PC-9 (cell line): Measurements from ENCODE around the gene CCKAR. TPM values are rescaled to one million over a fixed set of nuclear protein-coding genes. Genes with fewer than 3 reads are reported as not detected.

Experiments
- BruUV-seq: library from RNA; stranded (reverse); fragments of 400-500 nt; replicated peaks from 2 replicates; lab custom pipeline; 2021; lab: Mats Ljungman, UMichigan
- CTCF ChIA-PET: fragments of 300-600 bp; sonication (Branson Sonifier 250); formaldehyde crosslinking; loops from one replicate; lab custom pipeline; 2022; ENCODE audit warnings: antibody characterized with exemption; lab: Charles Lee
- POLR2A ChIA-PET: fragments of 300-600 bp; sonication (Branson Sonifier 250); formaldehyde crosslinking; loops from one replicate; lab custom pipeline; 2022; ENCODE audit warnings: antibody characterized with exemption; ENCODE audit not compliant: unreplicated experiment; lab: Charles Lee
- DNase-seq, 2 experiments: peaks; one replicate each; pipeline versions ENCODE4 v3.0.0 to v3.0.0-alpha.2; 2015 to 2022; ENCODE audit warnings: mixed read lengths in 1 of 2
- H2AFZ ChIP-seq: fragments of 200-600 bp; sonication (generic); 2 replicates; pipeline ENCODE4 v1.8.1; 2017; ENCODE audit warnings: antibody characterized with exemption
- H3F3A ChIP-seq: fragments of 200-600 bp; sonication (generic); 2 replicates; pipeline ENCODE4 v1.8.1; 2017; ENCODE audit warnings: antibody characterized with exemption, mild to moderate bottlenecking, low read depth; ENCODE audit not compliant: insufficient read depth
- H3K27ac ChIP-seq: fragments of 200-600 bp; sonication (generic); 2 replicates; pipeline ENCODE4 v1.6.1; 2016; ENCODE audit warnings: mixed run types
- H3K27me3 ChIP-seq: fragments of 200-600 bp; sonication (generic); 2 replicates; pipeline ENCODE4 v1.6.1; 2016; ENCODE audit warnings: low read depth, mixed run types; ENCODE audit not compliant: insufficient read depth
- H3K36me3 ChIP-seq: fragments of 200-600 bp; sonication (generic); 2 replicates; pipeline ENCODE4 v1.6.1; 2016; ENCODE audit warnings: low read depth, mixed run types
- H3K4me1 ChIP-seq: fragments of 200-600 bp; sonication (generic); replicated peaks from 2 replicates; pipeline ENCODE4 v1.6.1; 2016; ENCODE audit warnings: mixed run types; ENCODE audit not compliant: insufficient read depth
- H3K4me2 ChIP-seq: fragments of 200-600 bp; sonication (generic); 2 replicates; pipeline ENCODE4 v1.6.1; 2017; ENCODE audit warnings: mixed run types
- H3K4me3 ChIP-seq: fragments of 200-600 bp; sonication (generic); 2 replicates; pipeline ENCODE4 v1.6.1; 2016; ENCODE audit warnings: mixed run types
- H3K79me2 ChIP-seq: fragments of 200-600 bp; sonication (generic); 2 replicates; pipeline ENCODE4 v1.6.1; 2017; ENCODE audit warnings: low read depth, mixed run types
- H3K9me2 ChIP-seq: fragments of 200-600 bp; sonication (generic); 2 replicates; pipeline ENCODE4 v1.8.1; 2017; ENCODE audit warnings: mild to moderate bottlenecking; ENCODE audit not compliant: insufficient read depth
- H3K9me3 ChIP-seq: fragments of 200-600 bp; sonication (generic); 2 replicates; pipeline ENCODE4 v1.8.1; 2016; ENCODE audit warnings: low read depth; ENCODE audit not compliant: insufficient read depth
- H4K20me1 ChIP-seq: fragments of 200-600 bp; sonication (generic); 2 replicates; pipeline ENCODE4 v1.8.1; 2017; ENCODE audit not compliant: insufficient read depth
- EZH2 ChIP-seq: fragments of 200-600 bp; sonication (generic); IDR thresholded peaks from 2 replicates; pipeline ENCODE4 v1.8.0; 2017; ENCODE audit warnings: antibody characterized with exemption, low read depth
- intact Hi-C: fragments of 100-400 bp; cut with micrococcal nuclease; formaldehyde crosslinking; loops from one replicate; pipeline ENCODE4 v1.10.0; 2022; ENCODE audit not compliant: unreplicated experiment
- total RNA-seq: library from RNA; stranded (reverse); gene quantifications from 2 replicates; pipeline ENCODE4 v1.2.3, GENCODE V29; 2021
- TF ChIP-seq, protein P1 (sequence below): fragments of 200-600 bp; sonication (generic); conservative IDR thresholded peaks from 2 replicates; pipeline ENCODE4 v1.6.1; 2017; ENCODE audit warnings: mixed run types, antibody characterized with exemption, mild to moderate bottlenecking, moderate library complexity

Gene CCKAR
- total RNA-seq, 1 experiment from 2014 or later: not detected

DNA sequence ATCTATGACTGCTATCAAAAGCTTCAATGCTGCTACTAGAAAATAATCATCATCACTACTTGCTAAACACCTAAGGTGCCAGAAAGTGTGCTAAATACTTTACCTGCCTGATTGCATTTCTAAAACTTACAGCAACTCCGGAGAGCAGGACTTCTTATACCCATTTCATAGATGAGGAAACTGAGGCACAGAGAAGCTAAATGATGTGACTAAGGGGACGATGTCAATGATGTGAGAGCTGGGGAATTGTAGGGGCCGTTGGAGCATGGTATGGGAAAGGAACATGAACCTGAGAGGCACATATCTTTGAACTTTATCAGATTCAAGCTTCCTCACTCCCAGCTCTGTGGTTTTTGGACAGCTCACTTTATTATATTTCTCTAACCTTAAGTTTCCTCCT lies 38.7 kb downstream of the CCKAR start:
- H3K4me3 ChIP-seq: no peak overlapping the region
- no peaks in the 10 kb centered on the region for H3K36me3 ChIP-seq
- no peaks in the 10 kb centered on the region for H4K20me1 ChIP-seq
- POLR2A ChIA-PET: no interaction called here
- H3K4me1 ChIP-seq: no peaks in the 10 kb centered on the region
- no peaks in the 10 kb centered on the region for H3F3A ChIP-seq
- intact Hi-C loops: no loop called here
- no peaks in the 10 kb centered on the region for H3K9me2 ChIP-seq
- no peaks in the 10 kb centered on the region for H3K79me2 ChIP-seq
- no peaks in the 10 kb centered on the region for H3K27me3 ChIP-seq
- H3K4me2 ChIP-seq: no peak overlapping the region
- TF ChIP-seq, protein P1, sequence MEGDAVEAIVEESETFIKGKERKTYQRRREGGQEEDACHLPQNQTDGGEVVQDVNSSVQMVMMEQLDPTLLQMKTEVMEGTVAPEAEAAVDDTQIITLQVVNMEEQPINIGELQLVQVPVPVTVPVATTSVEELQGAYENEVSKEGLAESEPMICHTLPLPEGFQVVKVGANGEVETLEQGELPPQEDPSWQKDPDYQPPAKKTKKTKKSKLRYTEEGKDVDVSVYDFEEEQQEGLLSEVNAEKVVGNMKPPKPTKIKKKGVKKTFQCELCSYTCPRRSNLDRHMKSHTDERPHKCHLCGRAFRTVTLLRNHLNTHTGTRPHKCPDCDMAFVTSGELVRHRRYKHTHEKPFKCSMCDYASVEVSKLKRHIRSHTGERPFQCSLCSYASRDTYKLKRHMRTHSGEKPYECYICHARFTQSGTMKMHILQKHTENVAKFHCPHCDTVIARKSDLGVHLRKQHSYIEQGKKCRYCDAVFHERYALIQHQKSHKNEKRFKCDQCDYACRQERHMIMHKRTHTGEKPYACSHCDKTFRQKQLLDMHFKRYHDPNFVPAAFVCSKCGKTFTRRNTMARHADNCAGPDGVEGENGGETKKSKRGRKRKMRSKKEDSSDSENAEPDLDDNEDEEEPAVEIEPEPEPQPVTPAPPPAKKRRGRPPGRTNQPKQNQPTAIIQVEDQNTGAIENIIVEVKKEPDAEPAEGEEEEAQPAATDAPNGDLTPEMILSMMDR: no peak
- TF ChIP-seq EZH2: no peak
- CTCF ChIA-PET: interaction anchor here (0.6 kb wide), 1 partner anchor 605 kb away, joined by 11 read pairs; no protein-coding TSS in a partner anchor
- no peaks in the 10 kb centered on the region for H3K9me3 ChIP-seq
- no peak overlapping the region for H3K27ac ChIP-seq
- no TSS peak for BruUV-seq
- no peak for DNase-seq
- H2AFZ ChIP-seq: no peak overlapping the region

DNA sequence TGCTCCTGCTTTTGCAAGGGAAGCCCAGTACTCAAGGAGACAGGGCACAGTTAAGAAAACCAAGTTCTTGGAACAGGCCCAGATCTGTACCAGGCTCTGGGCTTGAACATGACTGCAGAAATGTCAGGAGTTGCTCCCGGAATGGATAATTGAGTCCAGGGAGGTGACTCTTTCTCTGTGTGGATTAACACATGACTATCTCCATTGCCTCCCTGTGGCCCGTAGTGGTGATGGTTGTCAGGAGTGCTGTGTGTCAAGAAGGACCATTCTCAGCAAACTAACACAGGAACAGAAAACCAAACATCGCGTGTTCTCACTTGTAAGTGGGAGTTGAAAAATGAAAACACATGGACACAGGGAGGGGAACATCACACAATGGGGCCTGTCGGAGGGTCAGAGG lies 39.9 kb downstream of the CCKAR start:
- CTCF ChIA-PET: no interaction called here
- no peaks in the 10 kb centered on the region for H3K9me2 ChIP-seq

DNA sequence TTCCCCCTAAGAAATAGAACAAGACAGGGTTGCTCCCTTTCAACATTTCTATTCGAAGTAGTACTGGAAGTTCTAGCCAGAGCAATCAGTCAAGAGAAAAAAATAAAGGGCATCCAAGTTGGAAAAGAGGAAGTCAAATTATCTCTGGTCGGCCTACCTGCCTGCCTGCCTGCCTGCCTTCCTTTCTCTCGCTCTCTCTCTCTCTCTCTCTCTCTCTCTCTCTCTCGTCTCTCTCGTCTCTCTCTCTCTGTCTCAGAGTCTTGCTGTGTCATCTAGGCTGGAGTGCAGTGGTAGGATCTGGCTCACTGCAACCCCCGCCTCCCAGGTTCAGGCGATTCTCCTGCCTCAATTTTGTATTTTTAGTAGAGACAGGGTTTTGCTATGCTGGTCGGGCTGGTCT lies 42.9 kb downstream of the CCKAR start:
- Histone ChIP-seq H3K9me3 (no peaks in the 10 kb centered on the region; the same call in 1 of the 2 replicates), H3K4me1 (no peaks in the 10 kb centered on the region), H3K27me3 (no peaks in the 10 kb centered on the region), H3K27ac (no peak overlapping the region), H3K79me2 (no peaks in the 10 kb centered on the region), H3K4me3 (no peak overlapping the region), H3K9me2 (no peaks in the 10 kb centered on the region), H3K36me3 (no peaks in the 10 kb centered on the region), H2AFZ (no peak overlapping the region), H3F3A (no peaks in the 10 kb centered on the region), H3K4me2 (no peak overlapping the region), H4K20me1 (no peaks in the 10 kb centered on the region)
- no TSS peak for BruUV-seq
- DNase-seq: no peak
- intact Hi-C loops: no loop called here
- CTCF ChIA-PET: interaction anchor here (0.6 kb wide), 1 partner anchor 563 kb away, joined by 3 read pairs; no protein-coding TSS in a partner anchor
- TF ChIP-seq, protein P1: no peak
- no peak for TF ChIP-seq EZH2
- POLR2A ChIA-PET: no interaction called here

More for the DNA sequence above, 39.9 kb downstream of the CCKAR start:
- no peaks in the 10 kb centered on the region for H3K4me1 ChIP-seq
- no peak for TF ChIP-seq EZH2
- TF ChIP-seq, protein P1: no peak
- intact Hi-C loops: no loop called here
- H2AFZ ChIP-seq: no peak overlapping the region
- H3K4me3 ChIP-seq: no peak overlapping the region
- no peak for DNase-seq
- H3F3A ChIP-seq: no peaks in the 10 kb centered on the region
- H4K20me1 ChIP-seq: no peaks in the 10 kb centered on the region
- no peaks in the 10 kb centered on the region for H3K79me2 ChIP-seq
- no peaks in the 10 kb centered on the region for H3K27me3 ChIP-seq
- no peaks in the 10 kb centered on the region for H3K36me3 ChIP-seq
- H3K27ac ChIP-seq: no peak overlapping the region
- no TSS peak for BruUV-seq
- H3K4me2 ChIP-seq: no peak overlapping the region
- H3K9me3 ChIP-seq: no peaks in the 10 kb centered on the region; the same call in 1 of the 2 replicates
- POLR2A ChIA-PET: no interaction called here
